DND-41 (cell line): ENCODE data around the gene EP400.

Experiments
- CTCF ChIP-seq: IDR thresholded peaks from 2 replicates; pipeline ENCODE4 v1.5.1; 2012; ENCODE audit warnings: borderline replicate concordance, low read length, moderate library complexity, mild to moderate bottlenecking; ENCODE audit not compliant: poor library complexity, severe bottlenecking; ENCODE audit errors: extremely low read depth
- EZH2 ChIP-seq: IDR thresholded peaks from 3 replicates; pipeline ENCODE4 v1.6.1; 2012; ENCODE audit warnings: borderline replicate concordance, low read depth, mild to moderate bottlenecking, moderate library complexity, low read length, inconsistent platforms; ENCODE audit not compliant: severe bottlenecking

GRCh38 chr12:132075026-132075713 lies 125.4 kb downstream of the EP400 start:
- TF ChIP-seq EZH2 (no peak), CTCF (peak; percentile 36)
